ENCODE data around the gene FNDC3B. TPM values are rescaled to one million over a fixed set of nuclear protein-coding genes. Genes with fewer than 3 reads are reported as not detected.

FNDC3B gene
- total and polyA plus RNA-seq, 3 donors from 2014 or later: 24.2 to 63.5 (median 57.7) TPM

DNA sequence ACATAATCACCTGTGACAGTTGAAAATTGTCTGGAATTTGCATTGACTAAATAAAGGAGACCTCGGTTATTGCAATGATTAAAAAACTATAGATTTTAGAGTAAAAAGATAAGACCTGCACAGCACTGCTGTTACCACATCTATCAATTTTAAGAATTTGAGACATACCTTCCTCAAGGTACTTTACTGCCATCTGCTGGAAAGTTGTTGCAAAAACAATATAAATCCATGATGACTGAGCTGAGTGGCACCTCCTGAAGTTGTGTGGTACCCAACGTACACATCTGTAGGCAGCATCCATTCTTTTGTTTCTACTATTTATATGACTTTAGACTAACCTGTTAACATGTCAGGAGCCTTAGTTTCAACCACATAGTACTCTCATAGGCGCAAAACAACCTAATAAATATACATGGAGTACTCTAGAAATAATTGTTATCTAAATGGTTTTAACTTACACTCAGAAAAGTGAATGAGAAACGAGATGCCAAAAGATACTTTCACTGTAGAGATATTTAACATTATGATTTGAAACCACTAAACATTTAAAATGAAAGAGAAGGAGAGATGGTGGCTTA is 302.2 kb downstream of the FNDC3B start:
- DNase-seq: no peak
- no peaks in the 10 kb centered on the region for H3K36me3 ChIP-seq (ENCODE audit: low read depth, missing control alignments)
- intact Hi-C loops (cut with DNase I; ENCODE audit: low total_unique reads): no loop called here

DNA sequence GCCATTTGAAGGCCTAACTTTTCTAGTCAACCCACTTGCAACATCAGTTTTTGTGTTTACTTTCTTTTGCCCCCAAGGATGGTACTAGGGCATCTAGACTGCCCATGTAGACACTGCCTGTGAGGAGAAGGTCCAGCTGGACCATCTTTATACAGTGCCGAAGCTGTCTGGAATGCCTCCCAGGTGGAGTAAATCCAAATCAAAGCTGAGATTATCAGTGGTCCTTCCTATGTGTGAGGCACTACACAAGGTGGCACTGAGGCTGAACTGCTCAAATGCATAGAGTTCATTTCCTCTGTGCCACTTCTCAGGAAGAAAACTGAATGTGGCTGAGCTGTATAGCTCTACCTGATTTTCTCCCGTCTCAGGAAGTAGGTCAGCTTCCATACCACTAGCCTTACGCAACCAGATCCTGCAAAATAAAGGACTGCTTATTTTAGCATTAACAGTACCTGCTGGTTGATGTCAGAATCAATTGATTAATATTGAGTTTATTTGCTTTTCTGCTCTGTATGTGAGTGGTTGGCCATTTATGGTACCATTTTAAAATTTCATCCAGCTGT is 302.8 kb downstream of the FNDC3B start:
- Histone ChIP-seq H3K27ac (no peak overlapping the region), H3K4me3 (no peak overlapping the region), H3K4me1 (no peaks in the 10 kb centered on the region), H3K27me3 (no peaks in the 10 kb centered on the region), H3K9me3 (no peaks in the 10 kb centered on the region), H3K36me3 (ENCODE audit: low read depth, missing control alignments) (no peaks in the 10 kb centered on the region)
- DNase-seq: no peak
- intact Hi-C loops (cut with DNase I; ENCODE audit: low total_unique reads): no loop called here
- WGBS, 2 donors: 88 to 94% methylated on average over 3 of the region's 3 CpGs
- no peak for TF ChIP-seq POLR2A (IDR thresholded peaks at IDR 0.05)
- TF ChIP-seq, protein P1, sequence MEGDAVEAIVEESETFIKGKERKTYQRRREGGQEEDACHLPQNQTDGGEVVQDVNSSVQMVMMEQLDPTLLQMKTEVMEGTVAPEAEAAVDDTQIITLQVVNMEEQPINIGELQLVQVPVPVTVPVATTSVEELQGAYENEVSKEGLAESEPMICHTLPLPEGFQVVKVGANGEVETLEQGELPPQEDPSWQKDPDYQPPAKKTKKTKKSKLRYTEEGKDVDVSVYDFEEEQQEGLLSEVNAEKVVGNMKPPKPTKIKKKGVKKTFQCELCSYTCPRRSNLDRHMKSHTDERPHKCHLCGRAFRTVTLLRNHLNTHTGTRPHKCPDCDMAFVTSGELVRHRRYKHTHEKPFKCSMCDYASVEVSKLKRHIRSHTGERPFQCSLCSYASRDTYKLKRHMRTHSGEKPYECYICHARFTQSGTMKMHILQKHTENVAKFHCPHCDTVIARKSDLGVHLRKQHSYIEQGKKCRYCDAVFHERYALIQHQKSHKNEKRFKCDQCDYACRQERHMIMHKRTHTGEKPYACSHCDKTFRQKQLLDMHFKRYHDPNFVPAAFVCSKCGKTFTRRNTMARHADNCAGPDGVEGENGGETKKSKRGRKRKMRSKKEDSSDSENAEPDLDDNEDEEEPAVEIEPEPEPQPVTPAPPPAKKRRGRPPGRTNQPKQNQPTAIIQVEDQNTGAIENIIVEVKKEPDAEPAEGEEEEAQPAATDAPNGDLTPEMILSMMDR (IDR thresholded peaks at IDR 0.05): no peak

More for the DNA sequence above, 302.2 kb downstream of the FNDC3B start:
- no peak overlapping the region for H3K4me3 ChIP-seq
- no peaks in the 10 kb centered on the region for H3K9me3 ChIP-seq
- no peak overlapping the region for H3K27ac ChIP-seq
- no peaks in the 10 kb centered on the region for H3K27me3 ChIP-seq
- 53 to 59% methylated on average over 4 of the region's 4 CpGs for WGBS, 2 donors
- H3K4me1 ChIP-seq: no peaks in the 10 kb centered on the region
- TF ChIP-seq, protein P1 (IDR thresholded peaks at IDR 0.05): peak; percentile 11 to 61 (median 48)
- no peak for TF ChIP-seq POLR2A (IDR thresholded peaks at IDR 0.05)

DNA sequence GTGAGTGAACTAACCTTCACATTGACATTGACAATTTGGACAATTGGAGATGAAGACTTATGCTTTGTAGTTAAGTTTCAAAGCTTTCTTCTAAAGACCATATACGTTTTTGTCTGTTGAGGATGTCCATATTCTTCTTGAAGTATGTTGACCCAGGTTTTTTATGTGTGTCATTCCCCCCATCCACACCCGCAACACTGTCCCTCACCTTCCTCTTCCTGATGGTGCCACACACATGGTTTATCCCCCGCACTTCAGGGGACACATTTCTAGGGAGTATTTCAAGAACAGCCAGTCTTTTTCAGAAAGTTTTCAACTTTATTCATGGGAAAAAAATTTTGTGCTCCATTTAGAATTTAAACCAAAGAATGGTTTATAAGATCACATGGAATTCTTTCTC is 303.7 kb downstream of the FNDC3B start:
- H3K27ac ChIP-seq: no peak overlapping the region
- no peaks in the 10 kb centered on the region for H3K9me3 ChIP-seq
- no peaks in the 10 kb centered on the region for H3K36me3 ChIP-seq (ENCODE audit: low read depth, missing control alignments)
- intact Hi-C loops (cut with DNase I; ENCODE audit: low total_unique reads): no loop called here
- WGBS, 2 donors: 86 to 91% methylated on average over 3 of the region's 3 CpGs
- no peak overlapping the region for H3K4me3 ChIP-seq
- no peaks in the 10 kb centered on the region for H3K27me3 ChIP-seq
- no peaks in the 10 kb centered on the region for H3K4me1 ChIP-seq
- no peak for TF ChIP-seq POLR2A (IDR thresholded peaks at IDR 0.05)
- TF ChIP-seq, protein P1 (IDR thresholded peaks at IDR 0.05): no peak
- DNase-seq: no peak

DNA sequence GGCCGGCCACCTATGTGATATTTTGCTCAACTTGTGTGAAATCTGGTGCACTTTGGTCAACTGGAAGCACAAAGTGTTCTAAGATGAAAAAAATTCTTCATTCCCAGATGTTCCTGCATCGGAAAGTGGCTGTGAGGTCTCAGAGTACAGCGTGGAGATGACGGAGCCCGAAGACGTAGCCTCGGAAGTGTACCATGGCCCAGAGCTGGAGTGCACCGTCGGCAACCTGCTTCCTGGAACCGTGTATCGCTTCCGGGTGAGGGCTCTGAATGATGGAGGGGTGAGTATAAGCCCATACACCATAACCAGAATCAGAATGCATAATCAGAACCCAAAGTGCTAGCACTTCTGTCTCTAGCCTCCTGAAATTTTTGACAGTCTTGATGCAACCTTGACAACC is 304.6 kb downstream of the FNDC3B start:
- Histone ChIP-seq H3K27ac (no peak overlapping the region), H3K4me1 (peaks cover 2% of the 10 kb centered on the region), H3K27me3 (no peaks in the 10 kb centered on the region), H3K9me3 (no peaks in the 10 kb centered on the region), H3K36me3 (ENCODE audit: low read depth, missing control alignments) (no peaks in the 10 kb centered on the region), H3K4me3 (no peak overlapping the region)
- 84 to 85% methylated on average over 12 of the region's 12 CpGs for WGBS, 2 donors
- TF ChIP-seq, protein P1 (IDR thresholded peaks at IDR 0.05): no peak
- TF ChIP-seq POLR2A (IDR thresholded peaks at IDR 0.05): no peak
- intact Hi-C loops (cut with DNase I; ENCODE audit: low total_unique reads): no loop called here
- no peak for DNase-seq

DNA sequence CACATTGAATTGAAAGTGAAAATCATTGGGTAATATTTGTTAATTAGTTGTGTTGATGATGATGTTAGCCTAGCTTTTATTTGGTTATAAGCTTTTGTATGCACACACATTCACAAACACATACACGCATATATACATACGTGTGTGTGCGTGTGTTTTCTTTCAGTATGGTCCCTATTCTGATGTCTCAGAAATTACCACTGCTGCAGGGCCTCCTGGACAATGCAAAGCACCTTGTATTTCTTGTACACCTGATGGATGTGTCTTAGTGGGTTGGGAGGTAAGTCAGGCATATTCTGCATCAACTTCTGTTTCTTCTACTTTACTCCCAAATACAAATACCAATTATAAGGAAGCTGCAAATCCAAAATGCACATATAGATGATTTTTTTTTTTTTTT is 306.8 kb downstream of the FNDC3B start:
- Histone ChIP-seq H3K4me1 (peaks cover 2% of the 10 kb centered on the region), H3K36me3 (ENCODE audit: low read depth, missing control alignments) (no peaks in the 10 kb centered on the region), H3K27me3 (no peaks in the 10 kb centered on the region), H3K4me3 (no peak overlapping the region), H3K27ac (no peak overlapping the region), H3K9me3 (no peaks in the 10 kb centered on the region)
- no peak for DNase-seq
- TF ChIP-seq, protein P1 (IDR thresholded peaks at IDR 0.05): no peak
- no peak for TF ChIP-seq POLR2A (IDR thresholded peaks at IDR 0.05)
- WGBS, 2 donors: 76 to 80% methylated on average over 3 of the region's 3 CpGs
- intact Hi-C loops (cut with DNase I; ENCODE audit: low total_unique reads): no loop called here

Measured in testis (tissue), 3 donors.